HT-29 (cell line): Measurements from ENCODE around the gene ABL2. TPM values are rescaled to one million over a fixed set of nuclear protein-coding genes. Genes with fewer than 3 reads are reported as not detected.

Source experiments
- DNase-seq: peaks from one replicate; pipeline ENCODE4 v3.0.0-alpha.2; 2015; ENCODE audit warnings: low spot score
- small RNA-seq: library from RNA; depleted of rRNA; stranded (forward); fragments of <200 nt; gene quantifications from one replicate; pipeline ENCODE3, GENCODE V24; 2014
- total RNA-seq: library from RNA; depleted of rRNA; stranded (reverse); fragments of >200 nt; shearing (Covaris generic); gene quantifications from 2 replicates; pipeline ENCODE4 v1.2.3, GENCODE V29; 2014; rRNA removed

The ABL2 gene
- total RNA-seq, 1 experiment from 2014 or later, result 4.5 TPM

- DNase-seq, result no peak
These were observed 176.7 kb downstream of the ABL2 start for GRCh38 chr1:179052776-179053175.

Small RNA genes lying within 50 kb of the gene (small RNA-seq; reads per million reads assigned to genes)
- gene AL512326.2, result not detected
- gene AL512326.3, result not detected
- not detected for gene EIF4A1P11
- not detected for gene RF00272

Other genes starting within 250 kb of the ABL2 start
- gene FAM20B, start 203.8 kb downstream of the ABL2 start, total RNA-seq, result 20.1 and 25.0 TPM in 2 replicates
- 36.9 and 41.8 TPM in 2 replicates for gene TOR3A, start 147.6 kb downstream of the ABL2 start, total RNA-seq
- 0.74 and 2.3 TPM in 2 replicates for gene SOAT1, start 64.1 kb upstream of the ABL2 start, total RNA-seq
- not detected in 2 replicates for gene AXDND1, start 136.3 kb upstream of the ABL2 start, total RNA-seq